Fibroblast of lung (primary cell): Measurements from ENCODE around the gene COL25A1. TPM values are rescaled to one million over a fixed set of nuclear protein-coding genes. Genes with fewer than 3 reads are reported as not detected.

Experiments used
- DNase-seq, 2 donors: peaks; one replicate each; pipeline versions ENCODE4 v3.0.0 to v3.0.0-alpha.2; 2010; ENCODE audit warnings: low read depth in 2 of 2
- H2AFZ ChIP-seq: 2 replicates; pipeline ENCODE4 v1.5.1; 2012; ENCODE audit warnings: low read length, control low read depth, inconsistent platforms
- H3K27ac ChIP-seq: 2 replicates; pipeline ENCODE4 v1.5.1; 2011; ENCODE audit warnings: low read length, control low read depth; ENCODE audit not compliant: insufficient read depth
- H3K27me3 ChIP-seq: 2 replicates; pipeline ENCODE4 v1.5.1; 2011; ENCODE audit warnings: mild to moderate bottlenecking, low read length; ENCODE audit not compliant: control insufficient read depth, insufficient read depth
- H3K36me3 ChIP-seq: 2 replicates; pipeline ENCODE4 v1.5.1; 2011; ENCODE audit warnings: low read length; ENCODE audit not compliant: control insufficient read depth, insufficient read depth
- H3K4me1 ChIP-seq: 2 replicates; pipeline ENCODE4 v1.5.1; 2011; ENCODE audit warnings: low read length; ENCODE audit not compliant: control insufficient read depth, insufficient read depth; ENCODE audit errors: extremely low read depth
- H3K4me2 ChIP-seq: 2 replicates; pipeline ENCODE4 v1.5.1; 2011; ENCODE audit warnings: low read length, control low read depth; ENCODE audit not compliant: insufficient read depth; ENCODE audit errors: extremely low read depth
- H3K4me3 ChIP-seq, 4 experiments: fragments of 200-600 bp in 1 of 4; sonication (generic) in 1 of 4; replicated peaks in 1 of 4; 2 replicates each; pipeline ENCODE4 v1.5.1; 2011 to 2016; ENCODE audit warnings: low read length in 4 of 4, low read depth in 3 of 4, mild to moderate bottlenecking in 3 of 4, control low read depth in 2 of 4, inconsistent platforms in 1 of 4, mixed read lengths in 1 of 4; ENCODE audit not compliant: insufficient read depth in 1 of 4; ENCODE audit errors: control extremely low read depth in 1 of 4
- H3K79me2 ChIP-seq: 2 replicates; pipeline ENCODE4 v1.5.1; 2012; ENCODE audit warnings: mild to moderate bottlenecking, low read length, inconsistent platforms; ENCODE audit not compliant: control insufficient read depth, insufficient read depth
- H3K9ac ChIP-seq: 2 replicates; pipeline ENCODE4 v1.5.1; 2011; ENCODE audit warnings: mild to moderate bottlenecking, low read length, control low read depth; ENCODE audit not compliant: insufficient read depth
- H3K9me3 ChIP-seq: 2 replicates; pipeline ENCODE4 v1.5.1; 2012; ENCODE audit warnings: low read depth, low read length; ENCODE audit not compliant: control insufficient read depth, insufficient read depth
- H4K20me1 ChIP-seq: 2 replicates; pipeline ENCODE4 v1.5.1; 2011; ENCODE audit warnings: low read length; ENCODE audit not compliant: control insufficient read depth, insufficient read depth; ENCODE audit errors: extremely low read depth
- CTCF ChIP-seq, 2 donors: IDR thresholded peaks in 1 of 2; conservative IDR thresholded peaks in 1 of 2; 1 replicate in 1 of 2; 2 replicates in 1 of 2; pipeline ENCODE4 v1.5.1; 2011 to 2012; ENCODE audit warnings: low read length in 2 of 2, control low read depth in 1 of 2, inconsistent platforms in 1 of 2, low read depth in 1 of 2, mild to moderate bottlenecking in 1 of 2
- EZH2 ChIP-seq: IDR thresholded peaks from 2 replicates; pipeline ENCODE4 v1.5.1; 2012; ENCODE audit warnings: low read length, control low read depth, mild to moderate bottlenecking; ENCODE audit errors: missing control alignments
- polyA plus RNA-seq, 2 donors: library from polyadenylated mRNA; depleted of rRNA in 1 of 2; stranded (reverse) in 1 of 2; unstranded in 1 of 2; fragments of >200 nt; gene quantifications; 2 replicates each; pipeline ENCODE4 v1.2.1, GENCODE V29; 2011 to 2012; ENCODE audit warnings: missing spikeins in 1 of 2
- total RNA-seq: library from RNA; depleted of rRNA; stranded (reverse); fragments of >200 nt; gene quantifications from 2 replicates; pipeline ENCODE4 v1.2.1, GENCODE V29; 2014

The COL25A1 gene
- total and polyA plus RNA-seq, 2 donors (not counting 1 experiment from before 2014, with no cell fraction given): under 0.01 to 0.01 TPM

GRCh38 chr4:108916638-108917037, 385.8 kb downstream of the COL25A1 start:
- Histone ChIP-seq H2AFZ (no peak overlapping the region), H3K4me3 (no peak overlapping the region), H4K20me1 (no peaks in the 10 kb centered on the region), H3K36me3 (no peaks in the 10 kb centered on the region), H3K4me1 (no peaks in the 10 kb centered on the region), H3K9ac (no peak overlapping the region), H3K9me3 (no peaks in the 10 kb centered on the region), H3K4me2 (no peak overlapping the region), H3K79me2 (no peaks in the 10 kb centered on the region), H3K27me3 (no peaks in the 10 kb centered on the region), H3K27ac (no peak overlapping the region)
- no peak for DNase-seq
- TF ChIP-seq CTCF (conservative IDR thresholded peaks at IDR 0.05 in 1 of 2, IDR thresholded peaks at IDR 0.05 in 1 of 2; ENCODE audit: low read depth in 1 of 2, low read length in 2 of 2) (no peak), EZH2 (no peak)

GRCh38 chr4:108906866-108907367, 395.5 kb downstream of the COL25A1 start:
- Histone ChIP-seq H3K4me3 (no peak overlapping the region), H3K4me2 (no peak overlapping the region), H3K9me3 (no peaks in the 10 kb centered on the region), H2AFZ (no peak overlapping the region), H3K79me2 (no peaks in the 10 kb centered on the region), H3K4me1 (no peaks in the 10 kb centered on the region), H3K27ac (no peak overlapping the region), H3K27me3 (no peaks in the 10 kb centered on the region), H3K36me3 (no peaks in the 10 kb centered on the region), H4K20me1 (no peaks in the 10 kb centered on the region), H3K9ac (no peak overlapping the region)
- TF ChIP-seq CTCF (conservative IDR thresholded peaks at IDR 0.05 in 1 of 2, IDR thresholded peaks at IDR 0.05 in 1 of 2; ENCODE audit: low read depth in 1 of 2, low read length in 2 of 2) (no peak), EZH2 (no peak)
- no peak for DNase-seq

GRCh38 chr4:108906006-108906405, 396.5 kb downstream of the COL25A1 start:
- Histone ChIP-seq H3K9me3 (no peaks in the 10 kb centered on the region), H4K20me1 (no peaks in the 10 kb centered on the region), H2AFZ (no peak overlapping the region), H3K36me3 (no peaks in the 10 kb centered on the region), H3K79me2 (no peaks in the 10 kb centered on the region), H3K4me1 (no peaks in the 10 kb centered on the region), H3K4me3 (no peak overlapping the region), H3K4me2 (no peak overlapping the region), H3K9ac (no peak overlapping the region), H3K27ac (no peak overlapping the region), H3K27me3 (no peaks in the 10 kb centered on the region)
- no peak for TF ChIP-seq EZH2
- TF ChIP-seq CTCF (conservative IDR thresholded peaks at IDR 0.05 in 1 of 2, IDR thresholded peaks at IDR 0.05 in 1 of 2; ENCODE audit: low read depth in 1 of 2, low read length in 2 of 2): no peak
- no peak for DNase-seq
